ENCODE measurements around the gene CALY.

- TF ChIP-seq CTCF (conservative IDR thresholded peaks at IDR 0.05; ENCODE audit: low read depth, low read length), result no peak
- no peak for TF ChIP-seq EZH2 (IDR thresholded peaks at IDR 0.05; ENCODE audit: low read length, unreplicated experiment)
- TF ChIP-seq EZH2phosphoT487 (IDR thresholded peaks at IDR 0.05; ENCODE audit: borderline replicate concordance, low read length), result no peak
Measured at GRCh38 chr10:133356549-133357284, 20.0 kb upstream of the CALY start.

Data from PC-3 (cell line).